PC-9 (cell line): ENCODE data around the gene PAGE3.

Source experiments
- CTCF ChIP-seq: fragments of 200-600 bp; sonication (generic); conservative IDR thresholded peaks from 2 replicates; pipeline ENCODE4 v1.6.1; 2017; ENCODE audit warnings: mixed run types, antibody characterized with exemption, mild to moderate bottlenecking, moderate library complexity
- EZH2 ChIP-seq: fragments of 200-600 bp; sonication (generic); IDR thresholded peaks from 2 replicates; pipeline ENCODE4 v1.8.0; 2017; ENCODE audit warnings: antibody characterized with exemption, low read depth

GRCh38 chrX:55253528-55253927, 11.2 kb downstream of the PAGE3 start:
- TF ChIP-seq CTCF (no peak), EZH2 (no peak)
